ENCODE results near the gene WDR64.

WDR64 gene

DNA sequence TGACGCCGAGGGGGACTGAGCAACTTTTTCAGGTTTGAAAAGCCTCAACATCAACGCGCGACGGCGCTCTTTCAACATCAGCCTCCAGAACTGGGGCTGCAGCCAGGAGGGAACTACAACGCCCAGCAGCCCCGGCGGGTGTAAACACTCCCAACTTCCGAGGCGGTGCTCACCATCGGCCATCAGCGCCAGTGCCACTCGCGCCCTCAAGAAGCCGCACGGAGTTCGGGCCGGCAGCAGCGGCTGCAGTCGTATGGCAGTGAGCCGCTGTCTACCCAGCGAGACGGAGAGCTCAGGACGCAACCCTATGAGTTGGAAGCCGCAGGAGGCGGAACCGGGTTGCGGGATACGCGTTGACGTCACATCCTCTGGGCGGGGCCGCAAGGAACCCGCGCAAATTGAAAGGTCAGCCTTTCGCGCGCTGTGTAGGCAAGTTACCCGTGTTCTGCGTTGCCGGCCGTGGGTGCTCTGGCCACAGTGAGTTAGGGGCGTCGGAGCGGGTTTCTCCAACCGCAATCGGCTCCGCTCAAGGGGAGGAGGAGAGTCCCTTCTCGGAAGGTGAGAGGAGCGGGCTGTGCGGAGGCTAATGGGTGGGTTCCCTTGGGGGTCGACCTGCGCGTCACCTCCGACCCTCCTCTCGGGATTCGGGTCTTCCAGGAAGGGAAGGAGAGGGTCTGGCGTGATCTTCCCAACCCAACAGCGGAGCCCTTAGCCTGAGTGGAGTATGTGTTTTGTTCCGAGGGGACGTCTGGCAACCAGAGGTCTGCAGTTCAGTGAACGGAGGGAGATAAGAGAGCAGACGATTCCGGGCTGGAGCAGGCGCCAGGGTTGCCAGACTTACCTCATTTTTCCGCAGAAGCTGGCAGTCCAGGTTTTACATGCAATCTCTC lies 196.0 kb downstream of the WDR64 start, which contains the start of gene EXO1:
Gene EXO1, plus strand, starts transcription at position 409 of the 890 bp plus-strand sequence. CDS start 2,222 bp downstream, outside the sequence.
- Histone ChIP-seq H3K9me3 (ENCODE audit: control insufficient read depth in 2 of 2, low read length in 2 of 2) (no peaks in the 10 kb centered on the region), H3K9ac (ENCODE audit: low read length in 2 of 2) (peak within 1 kb of the TSS; percentile 61 to 96), H3K27me3 (ENCODE audit: control insufficient read depth in 1 of 2, insufficient read depth in 2 of 2, low read length in 2 of 2) (no peaks in the 10 kb centered on the region), H3K27ac (ENCODE audit: low read length) (peak within 1 kb of the TSS; percentile 96), H3K4me1 (ENCODE audit: control insufficient read depth, insufficient read depth, low read length) (peaks cover 6% of the 10 kb centered on the region), H3K36me3 (ENCODE audit: control insufficient read depth in 2 of 2, insufficient read depth in 2 of 2, low read length in 2 of 2) (no peaks in the 10 kb centered on the region), H3K4me3 (ENCODE audit: low read length in 2 of 2) (peak within 1 kb of the TSS; percentile 93 to 94)

DNA sequence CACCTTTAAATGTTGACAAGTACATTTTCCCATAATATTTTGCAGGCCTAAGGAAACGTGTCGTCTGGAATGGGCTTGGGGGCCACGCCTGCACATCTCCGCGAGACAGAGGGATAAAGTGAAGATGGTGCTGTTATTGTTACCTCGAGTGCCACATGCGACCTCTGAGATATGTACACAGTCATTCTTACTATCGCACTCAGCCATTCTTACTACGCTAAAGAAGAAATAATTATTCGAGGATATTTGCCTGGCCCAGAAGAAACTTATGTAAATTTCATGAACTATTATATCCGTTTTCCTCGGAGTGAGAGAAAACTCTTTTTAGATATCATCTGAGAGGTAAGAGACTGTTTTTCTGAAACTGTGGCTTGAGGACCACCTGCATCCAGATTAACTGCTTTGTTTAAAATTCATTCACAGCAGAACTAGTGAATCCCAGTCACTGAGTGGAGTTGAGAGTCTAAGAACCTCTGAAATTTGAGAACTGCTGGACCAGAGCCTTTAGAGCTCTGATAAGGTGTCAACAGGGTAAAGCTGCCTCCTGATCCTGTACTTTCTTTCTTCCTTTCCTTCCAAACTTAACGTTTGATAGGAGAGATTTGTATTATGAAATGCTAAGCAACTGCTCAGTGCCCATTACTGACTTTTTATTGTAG lies 196.7 kb downstream of the WDR64 start:
- peaks cover 6% of the 10 kb centered on the region for H3K4me1 ChIP-seq (ENCODE audit: control insufficient read depth, insufficient read depth, low read length)
- no peak overlapping the region for H3K27ac ChIP-seq (ENCODE audit: low read length)
- no peaks in the 10 kb centered on the region for H3K36me3 ChIP-seq (ENCODE audit: control insufficient read depth in 2 of 2, insufficient read depth in 2 of 2, low read length in 2 of 2)
- H3K9ac ChIP-seq (ENCODE audit: low read length in 2 of 2) = peak overlapping the region in 1 of 2 donors; percentile 61
- H3K4me3 ChIP-seq (ENCODE audit: low read length in 2 of 2) = peak overlapping the region in 1 of 2 donors; percentile 94
- no peaks in the 10 kb centered on the region for H3K27me3 ChIP-seq (ENCODE audit: control insufficient read depth in 1 of 2, insufficient read depth in 2 of 2, low read length in 2 of 2)
- H3K9me3 ChIP-seq (ENCODE audit: control insufficient read depth in 2 of 2, low read length in 2 of 2) = no peaks in the 10 kb centered on the region

DNA sequence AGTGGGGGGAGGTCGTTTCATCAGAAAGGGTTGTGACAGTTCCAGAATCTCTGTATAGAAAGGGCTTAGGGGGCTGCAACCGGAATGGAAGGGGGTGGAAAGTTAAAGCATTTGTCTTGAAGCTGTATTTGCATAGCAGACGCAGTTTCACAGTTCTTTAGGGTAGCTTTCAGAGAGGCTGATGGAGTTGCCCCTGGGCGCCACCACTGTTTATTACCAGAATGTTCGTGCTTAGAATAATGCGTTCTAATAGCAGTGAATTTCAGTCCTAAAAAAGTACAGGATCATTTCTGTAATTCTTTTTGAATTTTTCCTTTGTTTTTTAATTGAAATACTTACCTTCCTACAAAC lies 197.2 kb downstream of the WDR64 start:
- Histone ChIP-seq H3K27ac (ENCODE audit: low read length) (no peak overlapping the region), H3K27me3 (ENCODE audit: control insufficient read depth in 1 of 2, insufficient read depth in 2 of 2, low read length in 2 of 2) (no peaks in the 10 kb centered on the region), H3K36me3 (ENCODE audit: control insufficient read depth in 2 of 2, insufficient read depth in 2 of 2, low read length in 2 of 2) (no peaks in the 10 kb centered on the region), H3K4me3 (ENCODE audit: low read length in 2 of 2) (no peak overlapping the region), H3K9ac (ENCODE audit: low read length in 2 of 2) (no peak overlapping the region), H3K9me3 (ENCODE audit: control insufficient read depth in 2 of 2, low read length in 2 of 2) (no peaks in the 10 kb centered on the region), H3K4me1 (ENCODE audit: control insufficient read depth, insufficient read depth, low read length) (peaks cover 6% of the 10 kb centered on the region)
